CD4-positive, alpha-beta T cell (primary cell): ENCODE measurements around the gene MED13. TPM values are rescaled to one million over a fixed set of nuclear protein-coding genes. Genes with fewer than 3 reads are reported as not detected.

Source experiments
- ATAC-seq: fragments of 200-7000 bp; cut with Tn5 transposase; one replicate; pipeline ENCODE4 v1.10.0; 2022; ENCODE audit warnings: mild to moderate bottlenecking; ENCODE audit not compliant: poor library complexity
- CTCF ChIA-PET: fragments of 350-600 bp; sonication (Branson Sonifier 250); formaldehyde crosslinking; loops from one replicate; lab custom pipeline; 2021; ENCODE audit warnings: antibody characterized with exemption, inconsistent platforms; lab: Charles Lee
- POLR2A ChIA-PET: fragments of 350-600 bp; sonication (Branson Sonifier 250); formaldehyde crosslinking; loops from one replicate; lab custom pipeline; 2021; ENCODE audit warnings: antibody characterized with exemption, inconsistent platforms; lab: Charles Lee
- DNase-seq, 14 experiments: peaks; one replicate each; pipeline ENCODE4 v3.0.0-alpha.2; 2013 to 2020; ENCODE audit warnings: mixed read lengths in 2 of 14
- H3K27ac ChIP-seq, 2 donors: one replicate each; pipeline versions ENCODE4 v1.5.1 to v1.7.0; 2013; ENCODE audit warnings: low read length in 2 of 2, low read depth in 1 of 2, mild to moderate bottlenecking in 1 of 2
- H3K27me3 ChIP-seq, 2 experiments: 1 replicate in 1 of 2; 2 replicates in 1 of 2; pipeline versions ENCODE4 v1.6.1 to v1.7.0; 2013; ENCODE audit warnings: low read length in 2 of 2, control low read depth in 1 of 2, mild to moderate bottlenecking in 1 of 2, moderate library complexity in 1 of 2; ENCODE audit not compliant: insufficient read depth in 2 of 2, control insufficient read depth in 1 of 2
- H3K36me3 ChIP-seq: one replicate; pipeline ENCODE4 v1.6.1; 2013; ENCODE audit warnings: low read length, control low read depth; ENCODE audit not compliant: insufficient read depth
- H3K4me1 ChIP-seq: one replicate; pipeline ENCODE4 v1.6.1; 2013; ENCODE audit warnings: low read length, control low read depth; ENCODE audit not compliant: insufficient read depth
- H3K4me3 ChIP-seq: one replicate; pipeline ENCODE4 v1.5.1; 2013; ENCODE audit warnings: mild to moderate bottlenecking, low read length, moderate library complexity
- H3K9me3 ChIP-seq, 2 experiments: 1 replicate in 1 of 2; 2 replicates in 1 of 2; pipeline versions ENCODE4 v1.6.1 to v1.7.0; 2013; ENCODE audit warnings: low read length in 2 of 2, mild to moderate bottlenecking in 2 of 2, control low read depth in 1 of 2, moderate library complexity in 1 of 2; ENCODE audit not compliant: control insufficient read depth in 1 of 2, insufficient read depth in 1 of 2
- H3K27ac Mint-ChIP-seq: one replicate; pipeline ENCODE4 v1.8.0; 2020; ENCODE audit warnings: mixed read lengths
- H3K27me3 Mint-ChIP-seq: one replicate; pipeline ENCODE4 v1.8.0; 2021; ENCODE audit warnings: mixed read lengths
- H3K36me3 Mint-ChIP-seq: one replicate; pipeline ENCODE4 v1.8.0; 2021; ENCODE audit warnings: low read depth, mixed read lengths
- H3K4me1 Mint-ChIP-seq: one replicate; pipeline ENCODE4 v1.8.0; 2021; ENCODE audit warnings: low read depth, mixed read lengths
- H3K4me3 Mint-ChIP-seq: one replicate; pipeline ENCODE4 v1.8.0; 2020; ENCODE audit warnings: mild to moderate bottlenecking, mixed read lengths
- H3K9me3 Mint-ChIP-seq: one replicate; pipeline ENCODE4 v1.8.0; 2020; ENCODE audit warnings: mixed read lengths
- intact Hi-C, 2 experiments: fragments of 100-400 bp; cut with DNase I in 1 of 2; cut with micrococcal nuclease in 1 of 2; formaldehyde crosslinking; loops; one replicate each; pipeline versions ENCODE4 v1.15.1 to v1.9.0; 2023 to 2025; cut with DNase I, micrococcal nuclease
- total RNA-seq, 174 experiments: library from RNA in 2 of 174; stranded (reverse) in 2 of 174; gene quantifications; one replicate each; pipeline ENCODE4 v1.2.3 and lab custom pipeline; 2021 to 2026
- TF ChIP-seq, protein P1 (sequence below): fragments of 200-600 bp; IDR thresholded peaks from one replicate; pipeline ENCODE4 v1.8.0; 2022; ENCODE audit warnings: antibody characterized with exemption, mild to moderate bottlenecking

The MED13 gene
- total RNA-seq, 2 experiments from 2014 or later: 75.7 to 85.8 TPM

DNA sequence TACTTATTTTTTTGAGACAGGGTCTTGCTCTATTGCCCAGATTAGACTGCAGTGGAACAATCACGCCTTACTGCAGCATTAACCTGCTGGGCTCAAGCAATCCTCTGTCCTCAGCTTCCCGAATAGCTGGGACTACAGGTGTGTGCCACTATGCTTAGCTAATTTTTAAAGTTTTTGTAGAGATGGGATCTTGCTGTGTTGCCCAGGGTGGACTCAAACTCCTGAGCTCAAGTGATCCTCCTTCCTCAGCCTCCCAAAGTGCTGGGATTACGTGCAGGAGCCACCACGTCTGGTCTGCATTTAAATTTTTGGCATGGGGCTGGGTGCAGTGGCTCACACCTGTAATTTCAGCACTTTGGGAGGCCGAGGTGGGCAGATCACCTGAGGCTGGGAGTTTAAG is 96.3 kb downstream of the MED13 start:
- TF ChIP-seq, protein P1, sequence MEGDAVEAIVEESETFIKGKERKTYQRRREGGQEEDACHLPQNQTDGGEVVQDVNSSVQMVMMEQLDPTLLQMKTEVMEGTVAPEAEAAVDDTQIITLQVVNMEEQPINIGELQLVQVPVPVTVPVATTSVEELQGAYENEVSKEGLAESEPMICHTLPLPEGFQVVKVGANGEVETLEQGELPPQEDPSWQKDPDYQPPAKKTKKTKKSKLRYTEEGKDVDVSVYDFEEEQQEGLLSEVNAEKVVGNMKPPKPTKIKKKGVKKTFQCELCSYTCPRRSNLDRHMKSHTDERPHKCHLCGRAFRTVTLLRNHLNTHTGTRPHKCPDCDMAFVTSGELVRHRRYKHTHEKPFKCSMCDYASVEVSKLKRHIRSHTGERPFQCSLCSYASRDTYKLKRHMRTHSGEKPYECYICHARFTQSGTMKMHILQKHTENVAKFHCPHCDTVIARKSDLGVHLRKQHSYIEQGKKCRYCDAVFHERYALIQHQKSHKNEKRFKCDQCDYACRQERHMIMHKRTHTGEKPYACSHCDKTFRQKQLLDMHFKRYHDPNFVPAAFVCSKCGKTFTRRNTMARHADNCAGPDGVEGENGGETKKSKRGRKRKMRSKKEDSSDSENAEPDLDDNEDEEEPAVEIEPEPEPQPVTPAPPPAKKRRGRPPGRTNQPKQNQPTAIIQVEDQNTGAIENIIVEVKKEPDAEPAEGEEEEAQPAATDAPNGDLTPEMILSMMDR: no peak
- Mint-ChIP-seq H3K27me3 (no peaks in the 10 kb centered on the region), H3K36me3 (peaks cover 64% of the 10 kb centered on the region), H3K9me3 (no peaks in the 10 kb centered on the region), H3K4me1 (no peaks in the 10 kb centered on the region), H3K4me3 (no peak overlapping the region), H3K27ac (no peak overlapping the region)
- Histone ChIP-seq H3K27me3 (no peaks in the 10 kb centered on the region), H3K9me3 (no peaks in the 10 kb centered on the region), H3K4me3 (no peak overlapping the region), H3K4me1 (no peaks in the 10 kb centered on the region), H3K36me3 (peaks cover 81% of the 10 kb centered on the region), H3K27ac (no peak overlapping the region)
- intact Hi-C loops: no loop called here
- ATAC-seq: no peak
- no peak for DNase-seq
- POLR2A ChIA-PET: no interaction called here
- CTCF ChIA-PET: no interaction called here

DNA sequence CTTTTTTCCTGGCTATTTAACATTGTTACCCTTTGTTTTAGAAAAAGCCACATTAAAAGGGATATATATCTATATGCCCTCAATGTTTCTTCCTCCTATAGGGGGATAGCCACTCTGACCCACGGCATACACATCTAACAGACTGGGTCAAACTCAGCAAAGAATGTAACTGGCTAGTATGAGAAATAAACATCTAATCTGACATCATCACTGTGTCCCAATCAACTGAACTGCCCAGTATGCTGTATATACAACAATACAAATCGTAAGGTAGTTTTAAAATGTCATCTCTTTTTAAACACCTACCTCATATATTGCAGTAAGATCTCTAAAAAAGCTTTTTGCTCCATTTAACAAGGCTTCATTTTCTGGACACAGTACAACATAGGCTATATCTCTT is 97.3 kb downstream of the MED13 start:
- no peaks in the 10 kb centered on the region for H3K4me1 Mint-ChIP-seq
- H3K36me3 Mint-ChIP-seq: peaks cover 70% of the 10 kb centered on the region
- H3K27ac ChIP-seq: no peak overlapping the region
- H3K4me3 Mint-ChIP-seq: no peak overlapping the region
- no peaks in the 10 kb centered on the region for H3K27me3 ChIP-seq
- H3K36me3 ChIP-seq: peaks cover 89% of the 10 kb centered on the region
- no peak overlapping the region for H3K4me3 ChIP-seq
- no peaks in the 10 kb centered on the region for H3K9me3 Mint-ChIP-seq
- ChIA-PET POLR2A (no interaction called here), CTCF (no interaction called here)
- H3K4me1 ChIP-seq: no peaks in the 10 kb centered on the region
- TF ChIP-seq, protein P1: no peak
- DNase-seq (no peak), ATAC-seq (no peak)
- no peaks in the 10 kb centered on the region for H3K9me3 ChIP-seq
- no peaks in the 10 kb centered on the region for H3K27me3 Mint-ChIP-seq
- intact Hi-C loops: no loop called here
- peak overlapping the region; percentile 43 for H3K27ac Mint-ChIP-seq

- peaks cover 69% of the 10 kb centered on the region for H3K36me3 Mint-ChIP-seq
These were observed 98.9 kb downstream of the MED13 start for GRCh38 chr17:61966191-61966590.

More at GRCh38 chr17:61966191-61966590, 98.9 kb downstream of the MED13 start:
- H3K27me3 Mint-ChIP-seq: no peaks in the 10 kb centered on the region
- ATAC-seq (no peak), DNase-seq (no peak)
- H3K4me1 Mint-ChIP-seq: no peaks in the 10 kb centered on the region
- H3K36me3 ChIP-seq: peaks cover 87% of the 10 kb centered on the region
- H3K4me1 ChIP-seq: no peaks in the 10 kb centered on the region
- H3K4me3 Mint-ChIP-seq: no peak overlapping the region
- H3K27ac Mint-ChIP-seq: no peak overlapping the region
- TF ChIP-seq, protein P1: no peak
- ChIA-PET CTCF (no interaction called here), POLR2A (no interaction called here)
- H3K27ac ChIP-seq: no peak overlapping the region
- no peaks in the 10 kb centered on the region for H3K27me3 ChIP-seq
- intact Hi-C loops: no loop called here
- no peak overlapping the region for H3K4me3 ChIP-seq
- H3K9me3 Mint-ChIP-seq: no peaks in the 10 kb centered on the region
- H3K9me3 ChIP-seq: no peaks in the 10 kb centered on the region
